H1 (cell line): ENCODE measurements around the gene GLS. TPM values are rescaled to one million over a fixed set of nuclear protein-coding genes. Genes with fewer than 3 reads are reported as not detected.

Experiments
- CTCF ChIA-PET: fragments of 300-600 bp; sonication (Branson Sonifier 250); formaldehyde crosslinking; loops from one replicate; lab custom pipeline; 2021; ENCODE audit not compliant: partially characterized antibody; lab: Charles Lee
- POLR2A ChIA-PET: fragments of 300-600 bp; sonication (Branson Sonifier 250); formaldehyde crosslinking; loops from one replicate; lab custom pipeline; 2021; ENCODE audit warnings: inconsistent platforms; ENCODE audit not compliant: partially characterized antibody; lab: Charles Lee
- DNase-seq, 2 experiments: peaks; one replicate each; pipeline versions ENCODE4 v3.0.0 to v3.0.0-alpha.2; 2010 to 2022; ENCODE audit warnings: low spot score in 2 of 2, low read depth in 1 of 2, mixed read lengths in 1 of 2
- FAIRE-seq: peaks from 2 replicates; lab custom pipeline; 2011; peaks lifted over from hg19 to GRCh38; lab: Jason Lieb, UNC
- H2AFZ ChIP-seq: 2 replicates; pipeline ENCODE4 v1.8.1; 2012; ENCODE audit warnings: low read length, inconsistent platforms
- H2AK5ac ChIP-seq: 2 replicates; pipeline ENCODE4 v1.6.1; 2013; ENCODE audit warnings: low read depth, low read length
- H2BK120ac ChIP-seq: replicated peaks from 2 replicates; pipeline ENCODE3; 2013; ENCODE audit warnings: low read depth, low read length, inconsistent platforms
- H2BK12ac ChIP-seq: 2 replicates; pipeline ENCODE4 v1.6.1; 2013; ENCODE audit warnings: low read depth, low read length
- H2BK15ac ChIP-seq: 2 replicates; pipeline ENCODE4 v1.6.1; 2013; ENCODE audit warnings: low read length
- H2BK20ac ChIP-seq: 2 replicates; pipeline ENCODE4 v1.6.1; 2013; ENCODE audit warnings: low read length
- H2BK5ac ChIP-seq: 2 replicates; pipeline ENCODE4 v1.6.1; 2013; ENCODE audit warnings: low read depth, low read length
- H3K14ac ChIP-seq: 2 replicates; pipeline ENCODE4 v1.6.1; 2013; ENCODE audit warnings: inconsistent platforms; ENCODE audit not compliant: insufficient read length
- H3K18ac ChIP-seq: 2 replicates; pipeline ENCODE4 v1.6.1; 2013; ENCODE audit warnings: low read length; ENCODE audit errors: extremely low read depth
- H3K23ac ChIP-seq: 2 replicates; pipeline ENCODE4 v1.6.1; 2013; ENCODE audit warnings: inconsistent platforms; ENCODE audit not compliant: insufficient read length
- H3K23me2 ChIP-seq: 2 replicates; pipeline ENCODE4 v1.6.1; 2013; ENCODE audit warnings: low read depth, low read length
- H3K27ac ChIP-seq: 2 replicates; pipeline ENCODE4 v1.6.1; 2011; ENCODE audit warnings: low read depth, low read length, inconsistent platforms
- H3K27me3 ChIP-seq, 4 experiments: replicated peaks in 1 of 4; 1 replicate in 1 of 4; 2 replicates in 3 of 4; pipeline versions ENCODE4 v1.6.1 to v1.8.1; 2011 to 2013; ENCODE audit warnings: low read length in 3 of 4, mild to moderate bottlenecking in 3 of 4, inconsistent platforms in 2 of 4, mixed read lengths in 2 of 4, moderate library complexity in 1 of 4; ENCODE audit not compliant: control insufficient read depth in 3 of 4, insufficient read depth in 3 of 4; ENCODE audit errors: extremely low read depth in 1 of 4
- H3K36me3 ChIP-seq, 4 experiments: 2 replicates each; pipeline versions ENCODE4 v1.6.1 to v1.8.1; 2011 to 2013; ENCODE audit warnings: mild to moderate bottlenecking in 4 of 4, low read length in 3 of 4, moderate library complexity in 2 of 4, control low read depth in 1 of 4, inconsistent platforms in 1 of 4; ENCODE audit not compliant: insufficient read depth in 4 of 4, control insufficient read depth in 2 of 4
- H3K4ac ChIP-seq: replicated peaks from 2 replicates; pipeline ENCODE3; 2013; ENCODE audit warnings: low read length, low read depth, mixed read lengths, inconsistent platforms; ENCODE audit not compliant: insufficient read length
- H3K4me1 ChIP-seq, 4 experiments: replicated peaks in 1 of 4; 1 replicate in 1 of 4; 2 replicates in 3 of 4; pipeline versions ENCODE4 v1.6.1 to v1.8.1; 2011 to 2013; ENCODE audit warnings: low read length in 3 of 4, inconsistent platforms in 2 of 4, mixed read lengths in 1 of 4; ENCODE audit not compliant: insufficient read depth in 4 of 4, control insufficient read depth in 3 of 4
- H3K4me2 ChIP-seq, 2 experiments: 2 replicates each; pipeline versions ENCODE4 v1.6.1 to v1.8.1; 2011 to 2013; ENCODE audit warnings: low read depth in 2 of 2, low read length in 2 of 2, control low read depth in 1 of 2, inconsistent platforms in 1 of 2, mild to moderate bottlenecking in 1 of 2; ENCODE audit not compliant: insufficient read depth in 1 of 2
- H3K4me3 ChIP-seq, 4 experiments: fragments of 200-600, 300-600 bp in 1 of 4; sonication (generic), shearing (Covaris generic), sonication (Bioruptor Twin) in 1 of 4; 2 replicates each; pipeline versions ENCODE4 v1.5.1 to v1.8.1; 2011 to 2016; ENCODE audit warnings: low read length in 4 of 4, low read depth in 3 of 4, control low read depth in 2 of 4, inconsistent platforms in 2 of 4, mild to moderate bottlenecking in 2 of 4, mixed read lengths in 1 of 4, moderate library complexity in 1 of 4; ENCODE audit not compliant: insufficient read depth in 2 of 4; ENCODE audit errors: extremely low read depth in 1 of 4
- H3K56ac ChIP-seq: replicated peaks from 2 replicates; pipeline ENCODE3; 2013; ENCODE audit warnings: low read depth, mild to moderate bottlenecking, mixed read lengths, low read length, inconsistent platforms; ENCODE audit not compliant: insufficient read length
- H3K79me1 ChIP-seq: 2 replicates; pipeline ENCODE4 v1.6.1; 2013; ENCODE audit warnings: low read depth, low read length, control low read depth
- H3K79me2 ChIP-seq, 2 experiments: 2 replicates each; pipeline versions ENCODE4 v1.6.1 to v1.8.1; 2012 to 2013; ENCODE audit warnings: low read length in 2 of 2, mild to moderate bottlenecking in 2 of 2, inconsistent platforms in 1 of 2; ENCODE audit not compliant: insufficient read depth in 2 of 2, control insufficient read depth in 1 of 2
- H3K9ac ChIP-seq, 4 experiments: replicated peaks in 1 of 4; 1 replicate in 1 of 4; 2 replicates in 3 of 4; pipeline versions ENCODE4 v1.6.1 to v1.8.1; 2011 to 2013; ENCODE audit warnings: low read depth in 3 of 4, low read length in 3 of 4, control low read depth in 2 of 4, mild to moderate bottlenecking in 2 of 4, moderate library complexity in 2 of 4, inconsistent platforms in 1 of 4; ENCODE audit errors: extremely low read depth in 1 of 4
- H3K9me3 ChIP-seq, 2 experiments: 2 replicates each; pipeline versions ENCODE4 v1.6.1 to v1.8.1; 2012 to 2013; ENCODE audit warnings: mild to moderate bottlenecking in 2 of 2, moderate library complexity in 2 of 2, control low read depth in 1 of 2, inconsistent platforms in 1 of 2, low read depth in 1 of 2, low read length in 1 of 2, mixed read lengths in 1 of 2; ENCODE audit not compliant: insufficient read depth in 2 of 2
- H4K20me1 ChIP-seq, 2 experiments: replicated peaks in 1 of 2; 2 replicates each; pipeline versions ENCODE3 to v1.8.1; 2011 to 2013; ENCODE audit warnings: inconsistent platforms in 2 of 2, low read length in 2 of 2, mild to moderate bottlenecking in 1 of 2; ENCODE audit not compliant: insufficient read depth in 2 of 2, control insufficient read depth in 1 of 2
- H4K5ac ChIP-seq: 2 replicates; pipeline ENCODE4 v1.6.1; 2013; ENCODE audit warnings: low read length, low read depth, mixed read lengths, inconsistent platforms; ENCODE audit not compliant: insufficient read length
- H4K8ac ChIP-seq: 2 replicates; pipeline ENCODE4 v1.8.0; 2013; ENCODE audit warnings: mild to moderate bottlenecking, moderate library complexity, low read length, inconsistent platforms; ENCODE audit not compliant: insufficient read depth; ENCODE audit errors: extremely low read depth
- H4K91ac ChIP-seq: replicated peaks from 2 replicates; pipeline ENCODE3; 2013; ENCODE audit warnings: low read length, mixed read lengths, inconsistent platforms; ENCODE audit not compliant: insufficient read length
- CHD2 ChIP-seq: IDR thresholded peaks from 2 replicates; pipeline ENCODE4 v1.6.1; 2012; ENCODE audit warnings: low read length, improper control_type of control experiment
- E2F6 ChIP-seq: IDR thresholded peaks from 2 replicates; pipeline ENCODE4 v1.6.1; 2012; ENCODE audit warnings: inconsistent platforms
- JUND ChIP-seq: IDR thresholded peaks from 2 replicates; pipeline ENCODE4 v1.6.1; 2011; ENCODE audit warnings: mild to moderate bottlenecking, improper control_type of control experiment, low read length
- KDM4A ChIP-seq: IDR thresholded peaks from one replicate; pipeline ENCODE4 v1.7.1; 2012; ENCODE audit warnings: low read depth, mild to moderate bottlenecking, moderate library complexity, low read length, inconsistent platforms; ENCODE audit not compliant: severe bottlenecking
- NANOG ChIP-seq: IDR thresholded peaks from 2 replicates; pipeline ENCODE4 v1.6.1; 2011; ENCODE audit warnings: low read length, low read depth, mild to moderate bottlenecking, inconsistent platforms; ENCODE audit not compliant: insufficient read depth, poor library complexity, severe bottlenecking
- PHF8 ChIP-seq: fragments of 200-600 bp; sonication (generic); conservative IDR thresholded peaks from 2 replicates; pipeline ENCODE4 v1.7.1; 2012; ENCODE audit warnings: low read depth, mild to moderate bottlenecking, inconsistent platforms, low read length, moderate library complexity
- POLR2A ChIP-seq, 2 experiments: IDR thresholded peaks; 1 replicate in 1 of 2; 2 replicates in 1 of 2; pipeline ENCODE4 v1.6.1; 2011; ENCODE audit warnings: low read depth in 2 of 2, low read length in 2 of 2, mild to moderate bottlenecking in 2 of 2; ENCODE audit errors: control extremely low read depth in 1 of 2
- RAD21 ChIP-seq, 2 experiments: IDR thresholded peaks in 1 of 2; conservative IDR thresholded peaks in 1 of 2; 2 replicates each; pipeline ENCODE4 v1.6.1; 2011; ENCODE audit warnings: low read depth in 2 of 2, low read length in 2 of 2, improper control_type of control experiment in 1 of 2, inconsistent platforms in 1 of 2, mild to moderate bottlenecking in 1 of 2, moderate library complexity in 1 of 2
- RBBP5 ChIP-seq: IDR thresholded peaks from 2 replicates; pipeline ENCODE4 v1.7.1; 2012; ENCODE audit warnings: low read depth, mild to moderate bottlenecking, inconsistent platforms, low read length, moderate library complexity, borderline replicate concordance
- RNF2 ChIP-seq: fragments of 200-900, 300-1000 bp; sonication (generic); IDR thresholded peaks from 2 replicates; pipeline ENCODE4 v1.7.1; 2016; ENCODE audit warnings: borderline replicate concordance, low read depth, mild to moderate bottlenecking, antibody characterized with exemption, low read length; ENCODE audit not compliant: poor library complexity, severe bottlenecking; ENCODE audit errors: missing control alignments
- TCF12 ChIP-seq: IDR thresholded peaks from 2 replicates; pipeline ENCODE4 v1.6.1; 2011; ENCODE audit warnings: low read depth, mild to moderate bottlenecking, low read length
- YY1 ChIP-seq: IDR thresholded peaks from 2 replicates; pipeline ENCODE4 v1.6.1; 2011; ENCODE audit warnings: low read depth, mild to moderate bottlenecking, low read length
- ZNF274 ChIP-seq: IDR thresholded peaks from 2 replicates; pipeline ENCODE4 v1.7.0; 2012; ENCODE audit warnings: low read length, borderline replicate concordance; ENCODE audit errors: extremely low read depth
- WGBS, 2 experiments: shearing (Covaris generic) in 1 of 2; methylation state at CpG; one replicate each; pipeline versions ENCODE4 v1.1.6 to v1.1.7; 2013 to 2015; ENCODE audit warnings: low lambda C conversion rate in 2 of 2, mixed read lengths in 2 of 2, inconsistent platforms in 1 of 2, low coverage in 1 of 2, missing lambda C conversion rate in 1 of 2; ENCODE audit not compliant: insufficient replicate concordance in 2 of 2, insufficient coverage in 1 of 2, insufficient read length in 1 of 2; ENCODE audit errors: extremely low coverage in 1 of 2, missing lambda C conversion rate in 1 of 2; 5-methylcytosine and 5-hydroxymethylcytosine counted together
- polyA plus RNA-seq, 7 experiments: library from polyadenylated mRNA; depleted of rRNA in 3 of 7; stranded (reverse) in 5 of 7; unstranded in 2 of 7; fragments of >200 nt in 5 of 7; fragments of 200-250 nt in 2 of 7; gene quantifications; 1 replicate in 5 of 7; 2 replicates in 1 of 7; 4 replicates in 1 of 7; pipeline versions ENCODE4 v1.2.1 to v1.2.3, GENCODE V29; 2011 to 2013; ENCODE audit warnings: missing spikeins in 2 of 7, mixed read lengths in 2 of 7
- total RNA-seq: library from RNA; stranded (reverse); fragmentation: NEBNext Ultra II Directional; extraction: Animal tissue kit (Norgen Biotek cat#: 25700); gene quantifications from 2 replicates; pipeline ENCODE4 v1.2.1, GENCODE V29; 2021

The GLS gene
- total and polyA plus RNA-seq, 2 of the 8 experiments (the other 6 are each of a cell fraction or from before 2014, with no cell fraction given): 15.7 to 89.8 TPM

GRCh38 chr2:190970873-190971506, 90.4 kb downstream of the GLS start:
- Histone ChIP-seq H3K18ac (no peak overlapping the region), H3K79me2 (no peaks in the 10 kb centered on the region), H3K4ac (no peak overlapping the region), H3K4me1 (no peaks in the 10 kb centered on the region), H3K79me1 (no peaks in the 10 kb centered on the region), H2AK5ac (no peak overlapping the region), H2BK120ac (no peak overlapping the region), H3K4me2 (no peak overlapping the region), H3K9me3 (no peaks in the 10 kb centered on the region), H2BK5ac (no peak overlapping the region), H4K8ac (no peak overlapping the region), H3K27me3 (no peaks in the 10 kb centered on the region), H2BK20ac (no peak overlapping the region), H3K56ac (no peak overlapping the region), H4K5ac (no peak overlapping the region), H2BK12ac (no peak overlapping the region), H3K36me3 (peaks cover 15 to 58% (median 52%) of the 10 kb centered on the region in 4 experiments), H3K23me2 (no peaks in the 10 kb centered on the region), H2BK15ac (no peak overlapping the region), H4K91ac (no peak overlapping the region), H4K20me1 (no peaks in the 10 kb centered on the region), H3K4me3 (no peak overlapping the region), H3K27ac (no peak overlapping the region), H3K9ac (no peak overlapping the region), H3K23ac (no peak overlapping the region), H3K14ac (no peak overlapping the region), H2AFZ (no peak overlapping the region)
- FAIRE-seq: no peak
- CTCF ChIA-PET: no interaction called here
- DNase-seq: no peak
- 84% methylated on average over 5 of the region's 5 CpGs; no CpG with 5 or more reads in 1 of the 2 experiments for WGBS, 2 experiments
- POLR2A ChIA-PET: no interaction called here
- TF ChIP-seq CHD2 (no peak), KDM4A (no peak), E2F6 (no peak), TCF12 (no peak), POLR2A (IDR thresholded peaks at IDR 0.05; ENCODE audit: control extremely low read depth in 1 of 2, low read depth in 2 of 2, low read length in 2 of 2) (no peak), ZNF274 (no peak), RBBP5 (no peak), RAD21 (IDR thresholded peaks at IDR 0.05 in 1 of 2, conservative IDR thresholded peaks at IDR 0.05 in 1 of 2; ENCODE audit: low read depth in 2 of 2, low read length in 2 of 2) (no peak), NANOG (no peak), PHF8 (no peak), RNF2 (no peak), JUND (no peak), YY1 (no peak)
